A549 (cell line): Measurements from ENCODE around the gene FBXO24. TPM values are rescaled to one million over a fixed set of nuclear protein-coding genes. Genes with fewer than 3 reads are reported as not detected.

Source experiments
- ATAC-seq, 2 experiments: fragments of 200-7000 bp in 1 of 2; fragments of >200 bp in 1 of 2; cut with Nextera tagmentation in 1 of 2; cut with Tn5 transposase in 1 of 2; 3 replicates each; pipeline versions ENCODE4 v1.8.0 to v1.9.1; 2018 to 2020; ENCODE audit warnings: mild to moderate bottlenecking in 1 of 2, moderate library complexity in 1 of 2
- CTCF ChIA-PET: fragments of 300-600 bp; sonication (Branson Sonifier 250); formaldehyde crosslinking; extraction: SDS; loops from one replicate; lab custom pipeline; 2021; ENCODE audit warnings: antibody characterized with exemption, inconsistent platforms; lab: Yijun Ruan, JAX
- POLR2A ChIA-PET: fragments of 350-600 bp; formaldehyde crosslinking; extraction: SDS; loops from one replicate; lab custom pipeline; 2021; ENCODE audit warnings: antibody characterized with exemption, inconsistent platforms; lab: Yijun Ruan, JAX
- DNase-seq, 2 experiments: peaks; one replicate each; pipeline versions ENCODE4 v3.0.0 to v3.0.0-alpha.2; 2011 to 2016; ENCODE audit warnings: low read depth in 1 of 2, low spot score in 1 of 2
- FAIRE-seq: peaks from 2 replicates; lab custom pipeline; 2011; peaks lifted over from hg19 to GRCh38; lab: Jason Lieb, UNC
- H3K27ac ChIP-seq, 2 experiments: fragments of >200 bp; sonication (Bioruptor Twin); formaldehyde crosslinking; 3 replicates each; pipeline ENCODE4 v1.5.1; 2016 to 2017
- H3K4me1 ChIP-seq: fragments of >200 bp; sonication (Bioruptor Twin); formaldehyde crosslinking; 3 replicates; pipeline ENCODE4 v1.6.1; 2016
- H3K4me2 ChIP-seq: fragments of >200 bp; sonication (Bioruptor Twin); formaldehyde crosslinking; 3 replicates; pipeline ENCODE4 v1.6.1; 2016
- H3K4me3 ChIP-seq: fragments of >200 bp; sonication (Bioruptor Twin); formaldehyde crosslinking; 3 replicates; pipeline ENCODE4 v1.5.1; 2016
- H3K9me3 ChIP-seq: fragments of >200 bp; sonication (Bioruptor Twin); formaldehyde crosslinking; 3 replicates; pipeline ENCODE4 v1.6.1; 2016
- CBX2 ChIP-seq: fragments of 200-600 bp; sonication (generic); IDR thresholded peaks from 2 replicates; pipeline ENCODE4 v1.6.1; 2016; ENCODE audit warnings: low read depth, mild to moderate bottlenecking, borderline replicate concordance
- EHMT2 ChIP-seq: fragments of 200-600 bp; sonication (generic); IDR thresholded peaks from 2 replicates; pipeline ENCODE4 v1.6.1; 2016; ENCODE audit warnings: antibody characterized with exemption, low read depth, mild to moderate bottlenecking, moderate library complexity
- EP300 ChIP-seq, 2 experiments: fragments of >200 bp; sonication (Bioruptor Twin); formaldehyde crosslinking; IDR thresholded peaks; 2 replicates in 1 of 2; 3 replicates in 1 of 2; pipeline ENCODE4 v1.6.1; 2016 to 2017
- FOXS1 ChIP-seq: fragments of 250-450 bp; sonication (Bioruptor Pico); IDR thresholded peaks from 2 replicates; pipeline ENCODE4 v1.5.0; 2020; ENCODE audit warnings: mild to moderate bottlenecking, moderate library complexity
- GATA3 ChIP-seq: IDR thresholded peaks from 2 replicates; pipeline ENCODE4 v1.6.1; 2012; ENCODE audit warnings: borderline replicate concordance
- HDAC2 ChIP-seq: fragments of 200-600 bp; sonication (generic); IDR thresholded peaks from 2 replicates; pipeline ENCODE4 v1.6.1; 2016
- HEYL ChIP-seq: fragments of 250-450 bp; sonication (Bioruptor Pico); IDR thresholded peaks from 2 replicates; pipeline ENCODE4 v1.8.0; 2021; ENCODE audit warnings: mild to moderate bottlenecking, moderate library complexity
- HOXB5 ChIP-seq: fragments of 250-450 bp; sonication (Bioruptor Pico); IDR thresholded peaks from 2 replicates; pipeline ENCODE4 v1.5.0; 2020; ENCODE audit warnings: mild to moderate bottlenecking, moderate library complexity
- KDM5A ChIP-seq: fragments of 200-600 bp; sonication (generic); IDR thresholded peaks from 2 replicates; pipeline ENCODE4 v1.6.1; 2016; ENCODE audit warnings: antibody characterized with exemption, mild to moderate bottlenecking
- MAZ ChIP-seq: fragments of 150-350 bp; IDR thresholded peaks from 2 replicates; pipeline ENCODE4 v1.6.1; 2014; ENCODE audit warnings: antibody characterized with exemption, low read depth, low read length, borderline replicate concordance
- NR3C1 ChIP-seq: fragments of >200 bp; sonication (Bioruptor Twin); formaldehyde crosslinking; IDR thresholded peaks from 3 replicates; pipeline ENCODE4 v1.6.1; 2017
- PHF8 ChIP-seq: fragments of 200-600 bp; sonication (generic); IDR thresholded peaks from 2 replicates; pipeline ENCODE4 v1.6.1; 2016; ENCODE audit warnings: low read depth, mild to moderate bottlenecking, antibody characterized with exemption, moderate library complexity, borderline replicate concordance
- POLR2A ChIP-seq: IDR thresholded peaks from 2 replicates; pipeline ENCODE4 v1.6.1; 2012; ENCODE audit warnings: mild to moderate bottlenecking, low read length
- RFX5 ChIP-seq: fragments of 450-650 bp; IDR thresholded peaks from 2 replicates; pipeline ENCODE4 v1.7.1; 2014; ENCODE audit warnings: antibody characterized with exemption, mild to moderate bottlenecking, moderate library complexity
- RNF2 ChIP-seq: fragments of 200-600 bp; sonication (generic); IDR thresholded peaks from 2 replicates; pipeline ENCODE4 v1.6.1; 2016; ENCODE audit warnings: low read depth, mild to moderate bottlenecking, antibody characterized with exemption, moderate library complexity, borderline replicate concordance
- ZNF302 ChIP-seq: fragments of 250-450 bp; sonication (Bioruptor Pico); IDR thresholded peaks from 2 replicates; pipeline ENCODE4 v1.9.0; 2021; ENCODE audit warnings: inconsistent platforms, mild to moderate bottlenecking, moderate library complexity
- WGBS: methylation state at CpG from one replicate; pipeline ENCODE4 v1.1.6; 2017; ENCODE audit errors: missing lambda C conversion rate; 5-methylcytosine and 5-hydroxymethylcytosine counted together
- polyA plus RNA-seq, 4 experiments: library from polyadenylated mRNA; depleted of rRNA in 3 of 4; stranded (reverse); fragments of >200 nt; fragmentation: RNase III in 1 of 4; extraction: RNeasy Plus Mini Kit Qiagen cat#74134 plus additional on column Dnase treatment in 1 of 4; gene quantifications; 2 replicates in 3 of 4; 3 replicates in 1 of 4; pipeline ENCODE4 v1.2.3, GENCODE V29; 2011 to 2017
- TF ChIP-seq, protein P1 (sequence below): IDR thresholded peaks from 2 replicates; pipeline ENCODE4 v1.6.1; 2012
- TF ChIP-seq, protein P2 (sequence below): fragments of >200 bp; sonication (Bioruptor Twin); formaldehyde crosslinking; IDR thresholded peaks from 3 replicates; pipeline ENCODE4 v1.5.1; 2016

The FBXO24 gene
- polyA plus RNA-seq, 2 of the 4 experiments (the other 2 are of a cell fraction): 0.19 to 0.52 TPM

DNA sequence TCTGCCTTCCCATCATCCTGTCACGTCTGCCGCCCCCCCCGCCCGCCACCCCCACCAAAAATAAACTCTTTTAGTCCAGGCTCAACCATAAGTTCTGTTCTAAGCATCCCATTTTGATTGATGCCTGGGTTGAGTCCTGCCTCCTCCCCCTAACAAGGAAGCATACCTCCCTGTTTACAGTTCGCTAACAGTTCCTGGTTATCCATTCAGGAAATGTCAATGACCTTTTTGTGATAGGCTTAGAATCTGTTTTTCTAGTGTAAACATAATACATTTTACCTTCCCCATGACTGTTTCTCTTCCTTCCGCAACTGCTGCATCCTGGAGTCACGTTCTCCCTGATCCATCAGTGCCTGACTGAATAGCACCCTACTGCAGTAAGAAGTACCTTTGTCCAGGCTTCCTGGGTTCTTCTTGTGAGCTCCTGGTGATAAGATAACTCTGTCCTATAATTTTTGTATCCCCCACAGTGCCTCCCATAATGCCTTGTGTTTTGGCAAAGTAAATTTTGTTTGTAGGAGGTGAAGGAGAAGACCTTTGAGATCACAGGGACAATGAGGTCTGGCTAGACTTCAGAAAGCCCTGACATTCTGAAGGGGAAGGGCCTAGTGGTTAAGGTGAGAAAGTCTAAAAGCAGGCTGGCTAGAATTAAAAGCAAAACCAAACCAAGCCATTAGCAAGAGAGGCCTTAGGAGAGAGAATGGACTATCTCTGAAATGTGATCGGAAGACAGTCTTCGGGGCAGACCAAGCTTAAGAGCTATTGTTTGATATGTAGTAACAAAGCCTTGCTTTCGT is 39.8 kb upstream of the FBXO24 start:
- FAIRE-seq (no peak), ATAC-seq (peak; percentile 78 to 82), DNase-seq (peak; percentile 63 to 84)
- no peaks in the 10 kb centered on the region for H3K9me3 ChIP-seq
- H3K27ac ChIP-seq: peak overlapping the region; percentile 94 to 100
- 24% methylated on average over 8 of the region's 10 CpGs for WGBS
- H3K4me2 ChIP-seq: peak overlapping the region; percentile 98
- CTCF ChIA-PET: interaction anchor here (0.8 to 19.2 kb wide), 11 partner anchors 14 to 84 kb away, joined by 3 to 316 read pairs (median 5); partner anchors contain the start of genes FBXO24, LRCH4 and NYAP1
- POLR2A ChIA-PET: interaction anchor here (0.6 to 1.6 kb wide), 7 partner anchors 13 to 329 kb away, joined by 3 to 8 read pairs (median 4); partner anchors contain the start of genes FBXO24, LRCH4, NYAP1 and SRRT
- H3K4me1 ChIP-seq: peaks cover 72% of the 10 kb centered on the region
- TF ChIP-seq POLR2A (no peak), NR3C1 (no peak), HDAC2 (no peak), ZNF302 (CRISPR knock-in tag) (peak; percentile 45; the same call in 1 of the 2 replicates), FOXS1 (0 out of 2 replicates have a peak, but pooled peaks have one; percentile 15), PHF8 (no peak), RNF2 (no peak), HEYL (CRISPR knock-in tag) (no peak), KDM5A (no peak), EHMT2 (no peak)
- TF ChIP-seq, protein P1, sequence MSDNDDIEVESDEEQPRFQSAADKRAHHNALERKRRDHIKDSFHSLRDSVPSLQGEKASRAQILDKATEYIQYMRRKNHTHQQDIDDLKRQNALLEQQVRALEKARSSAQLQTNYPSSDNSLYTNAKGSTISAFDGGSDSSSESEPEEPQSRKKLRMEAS: no peak
- TF ChIP-seq, protein P2, sequence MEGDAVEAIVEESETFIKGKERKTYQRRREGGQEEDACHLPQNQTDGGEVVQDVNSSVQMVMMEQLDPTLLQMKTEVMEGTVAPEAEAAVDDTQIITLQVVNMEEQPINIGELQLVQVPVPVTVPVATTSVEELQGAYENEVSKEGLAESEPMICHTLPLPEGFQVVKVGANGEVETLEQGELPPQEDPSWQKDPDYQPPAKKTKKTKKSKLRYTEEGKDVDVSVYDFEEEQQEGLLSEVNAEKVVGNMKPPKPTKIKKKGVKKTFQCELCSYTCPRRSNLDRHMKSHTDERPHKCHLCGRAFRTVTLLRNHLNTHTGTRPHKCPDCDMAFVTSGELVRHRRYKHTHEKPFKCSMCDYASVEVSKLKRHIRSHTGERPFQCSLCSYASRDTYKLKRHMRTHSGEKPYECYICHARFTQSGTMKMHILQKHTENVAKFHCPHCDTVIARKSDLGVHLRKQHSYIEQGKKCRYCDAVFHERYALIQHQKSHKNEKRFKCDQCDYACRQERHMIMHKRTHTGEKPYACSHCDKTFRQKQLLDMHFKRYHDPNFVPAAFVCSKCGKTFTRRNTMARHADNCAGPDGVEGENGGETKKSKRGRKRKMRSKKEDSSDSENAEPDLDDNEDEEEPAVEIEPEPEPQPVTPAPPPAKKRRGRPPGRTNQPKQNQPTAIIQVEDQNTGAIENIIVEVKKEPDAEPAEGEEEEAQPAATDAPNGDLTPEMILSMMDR: no peak
- peak overlapping the region; percentile 28 for H3K4me3 ChIP-seq

DNA sequence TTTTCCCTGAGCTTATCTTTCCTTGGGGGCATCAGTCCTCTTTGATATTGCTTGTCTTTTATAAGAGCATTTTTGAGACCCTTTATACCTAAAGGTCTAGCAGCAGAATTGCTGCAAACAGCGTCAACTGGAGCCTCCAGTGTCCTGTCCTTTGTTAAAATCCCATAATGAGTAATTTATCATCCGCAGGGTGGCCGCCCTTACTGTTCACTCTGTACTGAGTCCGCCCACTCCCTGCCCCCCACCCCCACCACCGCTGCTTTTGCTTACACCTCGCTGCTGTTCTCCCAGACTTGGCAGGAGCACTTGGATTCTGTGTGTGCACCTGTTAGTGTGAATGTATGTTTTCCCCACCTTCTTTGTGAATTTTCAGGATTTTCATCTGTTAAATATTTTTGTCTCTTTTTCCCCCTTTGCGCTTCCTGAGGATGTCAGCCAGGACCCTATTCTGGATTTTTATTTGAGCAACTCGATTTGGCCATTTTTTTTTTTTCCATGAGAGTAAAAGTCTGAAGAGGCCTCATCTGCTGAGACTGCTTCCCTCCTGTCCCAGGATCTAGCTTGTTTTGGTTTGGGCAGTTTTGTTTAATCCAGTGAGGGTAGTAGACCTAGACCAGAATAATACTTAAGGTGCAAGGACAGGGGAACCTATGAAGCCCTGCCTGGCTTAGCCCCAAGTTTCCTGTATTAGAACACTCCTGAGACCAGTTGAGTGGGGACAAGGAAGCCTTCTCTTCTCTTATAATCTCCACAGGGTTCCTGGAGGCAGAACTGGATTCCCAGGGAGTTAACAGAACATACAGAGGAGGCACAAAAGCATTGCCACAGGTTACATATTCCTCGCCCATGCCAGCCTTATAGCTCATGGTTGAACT is 39.0 kb upstream of the FBXO24 start:
- Histone ChIP-seq H3K27ac (peak overlapping the region; percentile 94 to 100), H3K9me3 (no peaks in the 10 kb centered on the region), H3K4me2 (peak overlapping the region; percentile 98), H3K4me3 (peak overlapping the region; percentile 28), H3K4me1 (peaks cover 67% of the 10 kb centered on the region)
- no peak for DNase-seq
- ChIA-PET POLR2A (interaction anchor here (1.0 to 1.5 kb wide), 2 partner anchors 39 to 328 kb away, joined by 3 to 4 read pairs; partner anchors contain the start of genes FBXO24, LRCH4 and SRRT), CTCF (interaction anchor here (1.0 to 19.2 kb wide), 7 partner anchors 13 to 84 kb away, joined by 3 to 316 read pairs (median 4); no protein-coding TSS in a partner anchor)
- TF ChIP-seq KDM5A (no peak), FOXS1 (no peak), RFX5 (no peak), EP300 (IDR thresholded peaks at IDR 0.05) (no peak), MAZ (no peak), NR3C1 (no peak), HOXB5 (CRISPR knock-in tag) (no peak), CBX2 (no peak), GATA3 (no peak)
- TF ChIP-seq, protein P2: no peak
- no peak for FAIRE-seq
- ATAC-seq: no peak
- WGBS: 66% methylated on average over 8 of the region's 9 CpGs
